HepG2 (cell line): Measurements from ENCODE around the gene ACSF3. TPM values are rescaled to one million over a fixed set of nuclear protein-coding genes. Genes with fewer than 3 reads are reported as not detected.

Source experiments
- ERF ChIP-seq: IDR thresholded peaks from 2 replicates; pipeline ENCODE4 v1.6.1; 2018; ENCODE audit warnings: missing biosample characterization, missing genetic modification reagents
- FOXP1 ChIP-seq, 2 experiments: fragments of 450-650 bp in 1 of 2; IDR thresholded peaks; 2 replicates each; pipeline ENCODE4 v1.6.1; 2017 to 2018; ENCODE audit warnings: antibody characterized with exemption in 1 of 2
- KDM3A ChIP-seq: IDR thresholded peaks from 2 replicates; pipeline ENCODE4 v1.6.1; 2018; ENCODE audit warnings: low read depth, missing compliant biosample characterization
- KLF6 ChIP-seq: IDR thresholded peaks from 2 replicates; pipeline ENCODE4 v1.8.0; 2016; ENCODE audit warnings: missing biosample characterization, missing genetic modification reagents
- MAZ ChIP-seq, 2 experiments: sonication (generic) in 1 of 2; formaldehyde crosslinking in 1 of 2; IDR thresholded peaks; 2 replicates each; pipeline versions ENCODE4 v1.5.0 to v1.6.1; 2012 to 2020; ENCODE audit warnings: low read depth in 2 of 2, mild to moderate bottlenecking in 2 of 2, borderline replicate concordance in 1 of 2, improper control_type of control experiment in 1 of 2, low read length in 1 of 2, missing genetic modification reagents in 1 of 2, moderate library complexity in 1 of 2
- NRL ChIP-seq: sonication (generic); formaldehyde crosslinking; IDR thresholded peaks from 2 replicates; pipeline ENCODE4 v1.5.0; 2020; ENCODE audit warnings: missing genetic modification reagents, mild to moderate bottlenecking, moderate library complexity, borderline replicate concordance
- PHF20 ChIP-seq: sonication (generic); formaldehyde crosslinking; IDR thresholded peaks from 2 replicates; pipeline ENCODE4 v1.5.0; 2020; ENCODE audit warnings: mild to moderate bottlenecking, missing genetic modification reagents
- RFXAP ChIP-seq: sonication (generic); formaldehyde crosslinking; IDR thresholded peaks from 2 replicates; pipeline ENCODE4 v1.4.0; 2020; ENCODE audit warnings: missing genetic modification reagents, borderline replicate concordance
- SOX13 ChIP-seq, 3 experiments: fragments of 450-650 bp in 1 of 3; sonication (generic) in 1 of 3; formaldehyde crosslinking in 1 of 3; IDR thresholded peaks in 2 of 3; conservative IDR thresholded peaks in 1 of 3; 2 replicates each; pipeline versions ENCODE4 v1.5.0 to v1.6.1; 2016 to 2020; ENCODE audit warnings: antibody characterized with exemption in 1 of 3, mild to moderate bottlenecking in 1 of 3, missing compliant biosample characterization in 1 of 3, missing genetic modification reagents in 1 of 3, moderate library complexity in 1 of 3
- ZFP36L2 ChIP-seq: sonication (generic); formaldehyde crosslinking; IDR thresholded peaks from 2 replicates; pipeline ENCODE4 v1.4.0; 2020; ENCODE audit warnings: missing genetic modification reagents
- ZFP62 ChIP-seq: sonication (generic); formaldehyde crosslinking; IDR thresholded peaks from 2 replicates; pipeline ENCODE4 v1.4.0; 2020; ENCODE audit warnings: missing genetic modification reagents
- ZNF329 ChIP-seq: sonication (generic); formaldehyde crosslinking; IDR thresholded peaks from 2 replicates; pipeline ENCODE4 v1.9.0; 2021; ENCODE audit warnings: low read depth, mild to moderate bottlenecking, missing genetic modification reagents
- ZNF746 ChIP-seq: sonication (generic); formaldehyde crosslinking; IDR thresholded peaks from 2 replicates; pipeline ENCODE4 v1.8.0; 2022; ENCODE audit warnings: mild to moderate bottlenecking, missing genetic modification reagents
- ZXDC ChIP-seq: sonication (generic); formaldehyde crosslinking; IDR thresholded peaks from 2 replicates; pipeline ENCODE4 v1.5.0; 2020; ENCODE audit warnings: mild to moderate bottlenecking, missing genetic modification reagents
- polyA plus RNA-seq, 8 experiments: library from polyadenylated mRNA; depleted of rRNA in 3 of 8; stranded (reverse) in 7 of 8; unstranded in 1 of 8; fragments of >200 nt; fragmentation: Illumina TruSeq in 4 of 8; extraction: Trizol in 4 of 8; gene quantifications; 2 replicates each; pipeline versions ENCODE4 v1.2.1 to v1.2.3, GENCODE V29; 2011 to 2016; ENCODE audit warnings: low read depth in 4 of 8, missing spikeins in 1 of 8, mixed read lengths in 1 of 8; ENCODE audit not compliant: insufficient read depth in 1 of 8
- total RNA-seq, 5 experiments: library from RNA; depleted of rRNA; stranded (reverse); fragments of >200 nt; fragmentation: Illumina TruSeq; extraction: Trizol; gene quantifications; 2 replicates each; pipeline ENCODE4 v1.2.3, GENCODE V29; 2016; ENCODE audit warnings: low read depth in 1 of 5
- TF ChIP-seq, protein P1 (sequence below): sonication (generic); formaldehyde crosslinking; conservative IDR thresholded peaks from 2 replicates; pipeline ENCODE4 v1.8.0; 2022; ENCODE audit warnings: low read depth, missing genetic modification reagents
- TF ChIP-seq, protein P2 (sequence below): sonication (generic); formaldehyde crosslinking; IDR thresholded peaks from 2 replicates; pipeline ENCODE4 v1.4.0; 2020; ENCODE audit warnings: missing genetic modification reagents, mild to moderate bottlenecking, borderline replicate concordance
- TF ChIP-seq, protein P3 (sequence below): sonication (generic); formaldehyde crosslinking; IDR thresholded peaks from 2 replicates; pipeline ENCODE4 v1.4.0; 2020; ENCODE audit warnings: missing genetic modification reagents

The ACSF3 gene
- total and polyA plus RNA-seq, 2 of the 13 experiments (the other 11 are each of a cell fraction or from before 2014, with no cell fraction given) = 14.9 to 30.6 TPM

DNA sequence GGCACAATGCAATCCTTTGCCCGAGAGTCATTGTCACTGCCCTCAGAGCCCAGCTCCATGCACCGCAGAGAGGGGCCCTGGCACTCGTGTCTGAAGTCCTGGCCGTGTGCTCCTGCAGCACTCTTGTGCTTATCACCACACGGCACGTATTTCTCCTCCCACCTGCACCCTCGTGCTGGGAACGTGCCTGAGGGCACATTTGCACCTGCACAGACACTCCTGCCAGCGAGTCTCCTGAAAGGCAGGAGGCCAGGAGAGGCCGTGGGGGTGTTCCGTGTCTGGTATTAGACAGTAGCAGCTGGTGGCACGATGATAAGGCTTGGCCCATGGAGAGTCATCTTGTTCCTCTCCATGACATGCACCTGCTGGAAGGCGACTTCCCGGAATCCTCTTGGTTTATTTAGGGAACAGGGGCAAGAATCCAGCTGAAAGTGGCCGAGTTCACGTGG lies 3.4 kb upstream of the ACSF3 start (continued):
- TF ChIP-seq FOXP1 (IDR thresholded peaks at IDR 0.05) = no peak
- no peak; the same call in 1 of the 2 replicates for TF ChIP-seq FOXP1 (CRISPR knock-in tag; IDR thresholded peaks at IDR 0.05)
- no peak for TF ChIP-seq ZNF746 (CRISPR knock-in tag)
- peak; percentile 63; the same call in 1 of the 2 replicates for TF ChIP-seq ZXDC
- TF ChIP-seq, protein P1, sequence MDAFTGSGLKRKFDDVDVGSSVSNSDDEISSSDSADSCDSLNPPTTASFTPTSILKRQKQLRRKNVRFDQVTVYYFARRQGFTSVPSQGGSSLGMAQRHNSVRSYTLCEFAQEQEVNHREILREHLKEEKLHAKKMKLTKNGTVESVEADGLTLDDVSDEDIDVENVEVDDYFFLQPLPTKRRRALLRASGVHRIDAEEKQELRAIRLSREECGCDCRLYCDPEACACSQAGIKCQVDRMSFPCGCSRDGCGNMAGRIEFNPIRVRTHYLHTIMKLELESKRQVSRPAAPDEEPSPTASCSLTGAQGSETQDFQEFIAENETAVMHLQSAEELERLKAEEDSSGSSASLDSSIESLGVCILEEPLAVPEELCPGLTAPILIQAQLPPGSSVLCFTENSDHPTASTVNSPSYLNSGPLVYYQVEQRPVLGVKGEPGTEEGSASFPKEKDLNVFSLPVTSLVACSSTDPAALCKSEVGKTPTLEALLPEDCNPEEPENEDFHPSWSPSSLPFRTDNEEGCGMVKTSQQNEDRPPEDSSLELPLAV (CRISPR knock-in tag) = no peak
- TF ChIP-seq KDM3A (CRISPR knock-in tag) = no peak
- TF ChIP-seq NRL (CRISPR knock-in tag) = peak; percentile 82
- TF ChIP-seq ZFP62 (CRISPR knock-in tag) = no peak
- TF ChIP-seq MAZ (IDR thresholded peaks at IDR 0.05; ENCODE audit: borderline replicate concordance, low read depth, low read length) = no peak
- no peak for TF ChIP-seq MAZ (CRISPR knock-in tag; IDR thresholded peaks at IDR 0.05; ENCODE audit: low read depth)
- 0 out of 2 replicates have a peak, but pooled peaks have one; percentile 35 for TF ChIP-seq PHF20 (CRISPR knock-in tag)
- TF ChIP-seq, protein P2, sequence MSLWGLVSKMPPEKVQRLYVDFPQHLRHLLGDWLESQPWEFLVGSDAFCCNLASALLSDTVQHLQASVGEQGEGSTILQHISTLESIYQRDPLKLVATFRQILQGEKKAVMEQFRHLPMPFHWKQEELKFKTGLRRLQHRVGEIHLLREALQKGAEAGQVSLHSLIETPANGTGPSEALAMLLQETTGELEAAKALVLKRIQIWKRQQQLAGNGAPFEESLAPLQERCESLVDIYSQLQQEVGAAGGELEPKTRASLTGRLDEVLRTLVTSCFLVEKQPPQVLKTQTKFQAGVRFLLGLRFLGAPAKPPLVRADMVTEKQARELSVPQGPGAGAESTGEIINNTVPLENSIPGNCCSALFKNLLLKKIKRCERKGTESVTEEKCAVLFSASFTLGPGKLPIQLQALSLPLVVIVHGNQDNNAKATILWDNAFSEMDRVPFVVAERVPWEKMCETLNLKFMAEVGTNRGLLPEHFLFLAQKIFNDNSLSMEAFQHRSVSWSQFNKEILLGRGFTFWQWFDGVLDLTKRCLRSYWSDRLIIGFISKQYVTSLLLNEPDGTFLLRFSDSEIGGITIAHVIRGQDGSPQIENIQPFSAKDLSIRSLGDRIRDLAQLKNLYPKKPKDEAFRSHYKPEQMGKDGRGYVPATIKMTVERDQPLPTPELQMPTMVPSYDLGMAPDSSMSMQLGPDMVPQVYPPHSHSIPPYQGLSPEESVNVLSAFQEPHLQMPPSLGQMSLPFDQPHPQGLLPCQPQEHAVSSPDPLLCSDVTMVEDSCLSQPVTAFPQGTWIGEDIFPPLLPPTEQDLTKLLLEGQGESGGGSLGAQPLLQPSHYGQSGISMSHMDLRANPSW (CRISPR knock-in tag) = no peak
- TF ChIP-seq SOX13 (IDR thresholded peaks at IDR 0.05) = no peak
- no peak for TF ChIP-seq SOX13 (CRISPR knock-in tag; conservative IDR thresholded peaks at IDR 0.05 in 1 of 2, IDR thresholded peaks at IDR 0.05 in 1 of 2)
- no peak for TF ChIP-seq KLF6 (CRISPR knock-in tag)
- TF ChIP-seq, protein P3, sequence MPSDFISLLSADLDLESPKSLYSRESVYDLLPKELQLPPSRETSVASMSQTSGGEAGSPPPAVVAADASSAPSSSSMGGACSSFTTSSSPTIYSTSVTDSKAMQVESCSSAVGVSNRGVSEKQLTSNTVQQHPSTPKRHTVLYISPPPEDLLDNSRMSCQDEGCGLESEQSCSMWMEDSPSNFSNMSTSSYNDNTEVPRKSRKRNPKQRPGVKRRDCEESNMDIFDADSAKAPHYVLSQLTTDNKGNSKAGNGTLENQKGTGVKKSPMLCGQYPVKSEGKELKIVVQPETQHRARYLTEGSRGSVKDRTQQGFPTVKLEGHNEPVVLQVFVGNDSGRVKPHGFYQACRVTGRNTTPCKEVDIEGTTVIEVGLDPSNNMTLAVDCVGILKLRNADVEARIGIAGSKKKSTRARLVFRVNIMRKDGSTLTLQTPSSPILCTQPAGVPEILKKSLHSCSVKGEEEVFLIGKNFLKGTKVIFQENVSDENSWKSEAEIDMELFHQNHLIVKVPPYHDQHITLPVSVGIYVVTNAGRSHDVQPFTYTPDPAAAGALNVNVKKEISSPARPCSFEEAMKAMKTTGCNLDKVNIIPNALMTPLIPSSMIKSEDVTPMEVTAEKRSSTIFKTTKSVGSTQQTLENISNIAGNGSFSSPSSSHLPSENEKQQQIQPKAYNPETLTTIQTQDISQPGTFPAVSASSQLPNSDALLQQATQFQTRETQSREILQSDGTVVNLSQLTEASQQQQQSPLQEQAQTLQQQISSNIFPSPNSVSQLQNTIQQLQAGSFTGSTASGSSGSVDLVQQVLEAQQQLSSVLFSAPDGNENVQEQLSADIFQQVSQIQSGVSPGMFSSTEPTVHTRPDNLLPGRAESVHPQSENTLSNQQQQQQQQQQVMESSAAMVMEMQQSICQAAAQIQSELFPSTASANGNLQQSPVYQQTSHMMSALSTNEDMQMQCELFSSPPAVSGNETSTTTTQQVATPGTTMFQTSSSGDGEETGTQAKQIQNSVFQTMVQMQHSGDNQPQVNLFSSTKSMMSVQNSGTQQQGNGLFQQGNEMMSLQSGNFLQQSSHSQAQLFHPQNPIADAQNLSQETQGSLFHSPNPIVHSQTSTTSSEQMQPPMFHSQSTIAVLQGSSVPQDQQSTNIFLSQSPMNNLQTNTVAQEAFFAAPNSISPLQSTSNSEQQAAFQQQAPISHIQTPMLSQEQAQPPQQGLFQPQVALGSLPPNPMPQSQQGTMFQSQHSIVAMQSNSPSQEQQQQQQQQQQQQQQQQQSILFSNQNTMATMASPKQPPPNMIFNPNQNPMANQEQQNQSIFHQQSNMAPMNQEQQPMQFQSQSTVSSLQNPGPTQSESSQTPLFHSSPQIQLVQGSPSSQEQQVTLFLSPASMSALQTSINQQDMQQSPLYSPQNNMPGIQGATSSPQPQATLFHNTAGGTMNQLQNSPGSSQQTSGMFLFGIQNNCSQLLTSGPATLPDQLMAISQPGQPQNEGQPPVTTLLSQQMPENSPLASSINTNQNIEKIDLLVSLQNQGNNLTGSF (CRISPR knock-in tag) = peak; percentile 89; the same call in 1 of the 2 replicates
- TF ChIP-seq ERF (CRISPR knock-in tag) = no peak
- no peak for TF ChIP-seq ZNF329 (CRISPR knock-in tag)
- no peak for TF ChIP-seq ZFP36L2 (CRISPR knock-in tag)
- TF ChIP-seq RFXAP (CRISPR knock-in tag) = no peak
